GM23248 (cell line): ENCODE measurements around the gene MPC1. TPM values are rescaled to one million over a fixed set of nuclear protein-coding genes. Genes with fewer than 3 reads are reported as not detected.

Experiments used
- DNase-seq: peaks from one replicate; pipeline ENCODE4 v3.0.0-alpha.2; 2015
- H2AFZ ChIP-seq: fragments of 200-600 bp; sonication (generic); 2 replicates; pipeline ENCODE4 v1.6.1; 2016; ENCODE audit warnings: antibody characterized with exemption
- H3F3A ChIP-seq: fragments of 200-600 bp; sonication (generic); 2 replicates; pipeline ENCODE4 v1.6.1; 2016; ENCODE audit warnings: mild to moderate bottlenecking, antibody characterized with exemption, mixed run types; ENCODE audit not compliant: insufficient read depth
- H3K27ac ChIP-seq: fragments of 200-600 bp; sonication (generic); 2 replicates; pipeline ENCODE4 v1.5.1; 2016; ENCODE audit warnings: mild to moderate bottlenecking
- H3K27me3 ChIP-seq: fragments of 200-600 bp; sonication (generic); replicated peaks from 2 replicates; pipeline ENCODE4 v1.6.1; 2016; ENCODE audit warnings: mild to moderate bottlenecking; ENCODE audit not compliant: insufficient read depth
- H3K36me3 ChIP-seq: fragments of 200-600 bp; sonication (generic); 2 replicates; pipeline ENCODE4 v1.6.1; 2016; ENCODE audit warnings: low read depth, mild to moderate bottlenecking
- H3K4me1 ChIP-seq: fragments of 200-600 bp; sonication (generic); 2 replicates; pipeline ENCODE4 v1.6.1; 2016; ENCODE audit warnings: mild to moderate bottlenecking; ENCODE audit not compliant: insufficient read depth
- H3K4me2 ChIP-seq: fragments of 200-600 bp; sonication (generic); one replicate; pipeline ENCODE4 v1.6.1; 2016; ENCODE audit warnings: mild to moderate bottlenecking; ENCODE audit not compliant: unreplicated experiment
- H3K4me3 ChIP-seq: fragments of 200-600 bp; sonication (generic); 2 replicates; pipeline ENCODE4 v1.5.1; 2016; ENCODE audit warnings: mild to moderate bottlenecking
- H3K79me2 ChIP-seq: fragments of 200-600 bp; sonication (generic); 2 replicates; pipeline ENCODE4 v1.6.1; 2016; ENCODE audit warnings: mild to moderate bottlenecking; ENCODE audit not compliant: insufficient read depth
- H3K9ac ChIP-seq: fragments of 200-600 bp; sonication (generic); 2 replicates; pipeline ENCODE4 v1.6.1; 2016; ENCODE audit warnings: mild to moderate bottlenecking
- H3K9me2 ChIP-seq: fragments of 200-600 bp; sonication (generic); 2 replicates; pipeline ENCODE4 v1.6.1; 2016; ENCODE audit warnings: mixed run types, mild to moderate bottlenecking, moderate library complexity; ENCODE audit not compliant: insufficient read depth
- H3K9me3 ChIP-seq: fragments of 200-600 bp; sonication (generic); one replicate; pipeline ENCODE4 v1.6.1; 2017; ENCODE audit warnings: low read depth
- H4K20me1 ChIP-seq: fragments of 200-600 bp; sonication (generic); 2 replicates; pipeline ENCODE4 v1.6.0; 2016; ENCODE audit not compliant: insufficient read depth
- EZH2 ChIP-seq: fragments of 200-600 bp; sonication (generic); IDR thresholded peaks from 2 replicates; pipeline ENCODE4 v1.6.1; 2018; ENCODE audit warnings: antibody characterized with exemption, mild to moderate bottlenecking; ENCODE audit not compliant: insufficient read depth, poor library complexity, severe bottlenecking
- EZH2phosphoT487 ChIP-seq: fragments of 200-600 bp; sonication (generic); IDR thresholded peaks from 2 replicates; pipeline ENCODE4 v1.6.1; 2018; ENCODE audit warnings: antibody characterized with exemption, moderate library complexity, mild to moderate bottlenecking, low read depth; ENCODE audit not compliant: insufficient read depth
- WGBS, 2 experiments: methylation state at CpG; one replicate each; pipeline ENCODE4 v1.1.6; 2015 to 2017; ENCODE audit warnings: low lambda C conversion rate in 2 of 2, low coverage in 1 of 2; ENCODE audit errors: missing lambda C conversion rate in 2 of 2; 5-methylcytosine and 5-hydroxymethylcytosine counted together
- in situ Hi-C: fragments of 300-500 bp; cut with MboI; formaldehyde crosslinking; loops from 2 replicates; pipeline ENCODE4 v1.15.0; 2020
- polyA plus RNA-seq: library from polyadenylated mRNA; unstranded; fragments of >200 nt; fragmentation: Nextera tagmentation; extraction: Ambion mirVana; gene quantifications from 2 replicates; pipeline ENCODE4 v1.2.1, GENCODE V29; 2016
- total RNA-seq: library from RNA; depleted of rRNA; stranded (reverse); fragments of >200 nt; shearing (Covaris generic); gene quantifications from 2 replicates; pipeline ENCODE4 v1.2.3, GENCODE V29; 2014

Gene MPC1
- total and polyA plus RNA-seq, 2 experiments from 2014 or later = 41.9 to 76.2 TPM

GRCh38 chr6:166413491-166413951 is 30.8 kb upstream of the MPC1 start:
- Histone ChIP-seq H3K9me2 (no peaks in the 10 kb centered on the region), H3K27me3 (no peaks in the 10 kb centered on the region), H2AFZ (no peak overlapping the region), H3K4me2 (no peak overlapping the region), H3K4me3 (no peak overlapping the region), H3K36me3 (peaks cover 24% of the 10 kb centered on the region; the same call in 1 of the 2 replicates), H3K9ac (no peak overlapping the region), H4K20me1 (no peaks in the 10 kb centered on the region), H3K9me3 (no peaks in the 10 kb centered on the region), H3F3A (no peaks in the 10 kb centered on the region), H3K4me1 (no peaks in the 10 kb centered on the region), H3K27ac (no peak overlapping the region), H3K79me2 (no peaks in the 10 kb centered on the region)
- TF ChIP-seq EZH2 (no peak), EZH2phosphoT487 (no peak)
- DNase-seq = no peak
- 87% methylated on average over 15 to 17 of the region's 17 CpGs for WGBS, 2 experiments
- in situ Hi-C loops = no loop called here

DNA sequence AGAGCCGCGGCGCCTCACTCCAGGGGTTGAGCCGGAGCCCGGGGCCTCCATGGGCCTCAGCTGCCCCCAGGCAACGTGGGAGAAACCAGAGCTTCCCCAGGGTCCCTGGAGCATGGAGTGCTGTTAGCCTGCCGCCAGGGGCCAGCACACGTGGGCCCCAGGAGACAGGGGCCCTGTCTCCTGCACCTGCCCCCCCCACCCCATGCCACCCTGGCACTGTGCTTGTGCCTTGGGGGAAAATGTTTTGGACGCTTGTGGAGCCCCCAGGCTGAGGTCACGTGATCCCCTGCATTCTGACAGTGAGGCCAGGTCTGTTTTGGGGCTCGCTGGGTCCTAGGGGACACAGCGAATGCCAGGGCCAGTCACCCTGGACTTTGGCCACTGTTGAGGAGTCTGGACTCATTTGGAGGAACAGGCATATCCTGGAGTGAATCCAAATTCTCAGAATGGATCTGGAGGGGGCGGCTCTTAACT is 30.2 kb upstream of the MPC1 start:
- no peaks in the 10 kb centered on the region for H3K9me3 ChIP-seq
- no peak overlapping the region for H2AFZ ChIP-seq
- peaks cover 24% of the 10 kb centered on the region; the same call in 1 of the 2 replicates for H3K36me3 ChIP-seq
- no peaks in the 10 kb centered on the region for H3F3A ChIP-seq
- WGBS, 2 experiments = 82 to 86% methylated on average over 12 to 13 of the region's 13 CpGs
- no peaks in the 10 kb centered on the region for H3K27me3 ChIP-seq
- H3K9ac ChIP-seq = no peak overlapping the region
- no peak overlapping the region for H3K4me2 ChIP-seq
- TF ChIP-seq EZH2 = no peak
- TF ChIP-seq EZH2phosphoT487 = no peak
- in situ Hi-C loops = no loop called here
- H3K4me3 ChIP-seq = no peak overlapping the region
- H3K27ac ChIP-seq = no peak overlapping the region
- DNase-seq = no peak
- H4K20me1 ChIP-seq = no peaks in the 10 kb centered on the region
- no peaks in the 10 kb centered on the region for H3K79me2 ChIP-seq
- H3K4me1 ChIP-seq = no peaks in the 10 kb centered on the region
- H3K9me2 ChIP-seq = no peaks in the 10 kb centered on the region

DNA sequence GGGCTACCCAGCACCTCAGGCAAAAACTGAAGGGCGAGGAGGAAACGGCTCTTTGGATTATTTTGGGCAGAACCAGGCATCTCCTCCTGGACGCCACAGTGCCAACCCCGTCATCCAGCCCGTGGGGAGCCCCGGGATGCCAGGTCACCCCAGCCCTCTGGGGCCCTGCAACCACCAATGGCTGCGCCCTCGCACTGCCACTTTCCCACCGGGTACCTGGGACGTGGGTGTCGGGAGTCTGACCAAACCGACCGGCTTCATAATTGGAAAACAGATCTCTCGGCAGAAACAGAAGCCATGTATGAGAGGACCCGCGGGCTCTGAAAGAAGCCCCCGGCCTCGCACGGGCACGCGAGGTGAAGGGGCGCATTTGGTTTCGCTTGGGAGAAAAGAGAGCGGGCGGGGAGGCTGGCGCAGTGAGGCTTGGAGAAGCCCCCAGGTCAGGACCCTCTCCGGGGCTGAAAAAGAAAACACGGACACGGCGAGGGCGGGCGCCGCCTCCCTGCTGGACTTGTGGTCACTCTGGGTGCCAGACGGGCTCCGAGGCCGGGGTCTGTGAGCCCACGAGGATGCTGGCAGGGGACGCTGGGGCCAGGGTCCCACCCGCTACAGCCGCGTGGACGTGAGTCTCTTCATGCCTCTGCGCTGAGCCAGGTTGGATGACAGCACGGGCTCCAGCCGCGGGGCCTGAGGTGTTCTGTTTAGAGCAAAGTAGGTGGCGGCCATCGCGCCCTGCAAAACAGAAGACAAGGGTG is 29.6 kb upstream of the MPC1 start:
- H3K79me2 ChIP-seq = no peaks in the 10 kb centered on the region
- in situ Hi-C loops = no loop called here
- no peak for TF ChIP-seq EZH2
- no peak for TF ChIP-seq EZH2phosphoT487
- H3K4me2 ChIP-seq = no peak overlapping the region
- H2AFZ ChIP-seq = no peak overlapping the region
- WGBS, 2 experiments = 90 to 93% methylated on average over 40 to 49 of the region's 49 CpGs
- H3K9ac ChIP-seq = no peak overlapping the region
- H3K36me3 ChIP-seq = peaks cover 18% of the 10 kb centered on the region; the same call in 1 of the 2 replicates
- no peaks in the 10 kb centered on the region for H3F3A ChIP-seq
- no peaks in the 10 kb centered on the region for H3K27me3 ChIP-seq
- H3K4me1 ChIP-seq = no peaks in the 10 kb centered on the region
- H3K9me2 ChIP-seq = no peaks in the 10 kb centered on the region
- no peak overlapping the region for H3K27ac ChIP-seq
- H4K20me1 ChIP-seq = no peaks in the 10 kb centered on the region
- no peak for DNase-seq
- no peak overlapping the region for H3K4me3 ChIP-seq
- H3K9me3 ChIP-seq = no peaks in the 10 kb centered on the region

DNA sequence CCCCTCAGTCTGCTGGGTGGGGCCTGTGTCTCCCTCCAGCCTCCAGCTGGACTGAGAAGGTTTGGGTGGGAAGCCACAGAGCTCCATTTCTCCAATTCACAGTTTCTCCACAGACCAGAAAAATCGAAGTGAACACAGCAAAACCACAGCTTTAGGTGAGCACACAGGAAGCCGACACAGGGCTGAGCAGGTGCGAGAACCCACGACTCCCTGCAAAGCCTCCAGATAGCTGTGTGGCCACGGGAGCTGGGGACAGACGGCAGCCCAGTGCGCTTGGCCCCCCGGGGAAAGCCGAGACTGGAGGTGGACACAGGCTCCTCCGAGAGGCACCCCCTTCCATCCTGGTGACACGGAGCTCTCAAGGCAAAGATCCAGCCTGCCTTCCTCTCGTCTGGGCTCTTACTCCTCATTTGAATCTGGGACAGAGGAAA is 29.0 kb upstream of the MPC1 start:
- WGBS, 2 experiments = 86 to 90% methylated on average over 12 of the region's 12 CpGs
- Histone ChIP-seq H2AFZ (no peak overlapping the region), H3K9me3 (no peaks in the 10 kb centered on the region), H3K79me2 (no peaks in the 10 kb centered on the region), H4K20me1 (no peaks in the 10 kb centered on the region), H3K4me3 (no peak overlapping the region), H3K27ac (no peak overlapping the region), H3K9me2 (no peaks in the 10 kb centered on the region), H3K27me3 (no peaks in the 10 kb centered on the region), H3K9ac (no peak overlapping the region), H3K4me2 (no peak overlapping the region), H3K36me3 (0 out of 2 replicates have a peak, but pooled peaks cover 12% of the 10 kb centered on the region), H3F3A (no peaks in the 10 kb centered on the region), H3K4me1 (no peaks in the 10 kb centered on the region)
- no peak for TF ChIP-seq EZH2phosphoT487
- no peak for TF ChIP-seq EZH2
- in situ Hi-C loops = no loop called here
- DNase-seq = no peak
